Measurements from ENCODE around the gene OR56A5. TPM values are rescaled to one million over a fixed set of nuclear protein-coding genes. Genes with fewer than 3 reads are reported as not detected.

Gene OR56A5
- total RNA-seq, 2 donors from 2014 or later = not detected

GRCh38 chr11:5928811-5929210 lies 39.5 kb downstream of the OR56A5 start:
- 75 to 77% methylated on average over 12 to 15 of the region's 15 CpGs for WGBS, 2 donors
- H3K9me3 ChIP-seq = no peaks in the 10 kb centered on the region
- H3K4me1 ChIP-seq = no peaks in the 10 kb centered on the region
- DNase-seq (no peak), ATAC-seq (no peak)
- TF ChIP-seq POLR2A (IDR thresholded peaks at IDR 0.05) (no peak), CTCF (IDR thresholded peaks at IDR 0.05) (no peak)
- H3K27ac ChIP-seq = no peak overlapping the region
- intact Hi-C loops (cut with DNase I) = no loop called here
- H3K36me3 ChIP-seq (replicated peaks in 1 of 2; ENCODE audit: insufficient read depth in 1 of 2, low read depth in 2 of 2) = no peaks in the 10 kb centered on the region
- no peak overlapping the region for H3K4me3 ChIP-seq
- no peaks in the 10 kb centered on the region for H3K27me3 ChIP-seq

DNA sequence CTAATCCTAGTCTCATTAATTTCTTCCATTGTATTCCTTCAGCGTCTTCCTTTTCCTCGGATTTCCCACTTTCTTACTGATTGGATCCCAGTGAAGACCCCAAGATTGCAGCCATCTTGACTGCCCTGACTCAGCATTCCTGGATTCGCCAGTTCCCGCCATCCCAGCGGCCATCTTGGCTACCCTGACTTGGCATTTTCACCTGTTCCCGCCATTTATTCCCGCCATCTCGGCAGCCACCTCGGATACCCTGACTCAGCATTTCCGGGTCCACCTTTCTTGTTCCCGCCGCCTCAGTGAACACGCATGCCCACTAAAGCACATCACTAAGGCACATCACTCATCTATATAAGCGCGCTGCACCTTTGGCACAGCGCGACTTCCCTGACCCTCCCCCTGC lies 40.0 kb downstream of the OR56A5 start:
- TF ChIP-seq POLR2A (IDR thresholded peaks at IDR 0.05) = no peak
- no peak for TF ChIP-seq CTCF (IDR thresholded peaks at IDR 0.05)
- no peak for DNase-seq
- Histone ChIP-seq H3K4me1 (no peaks in the 10 kb centered on the region), H3K27ac (no peak overlapping the region), H3K27me3 (no peaks in the 10 kb centered on the region), H3K9me3 (no peaks in the 10 kb centered on the region), H3K4me3 (no peak overlapping the region), H3K36me3 (replicated peaks in 1 of 2; ENCODE audit: insufficient read depth in 1 of 2, low read depth in 2 of 2) (no peaks in the 10 kb centered on the region)
- no peak for ATAC-seq
- 83 to 90% methylated on average over 17 of the region's 17 CpGs for WGBS, 2 donors
- intact Hi-C loops (cut with DNase I) = no loop called here

GRCh38 chr11:5923794-5924193 lies 44.5 kb downstream of the OR56A5 start:
- DNase-seq (no peak), ATAC-seq (no peak)
- Histone ChIP-seq H3K36me3 (replicated peaks in 1 of 2; ENCODE audit: insufficient read depth in 1 of 2, low read depth in 2 of 2) (no peaks in the 10 kb centered on the region), H3K27ac (no peak overlapping the region), H3K4me1 (no peaks in the 10 kb centered on the region), H3K4me3 (no peak overlapping the region), H3K27me3 (no peaks in the 10 kb centered on the region), H3K9me3 (no peaks in the 10 kb centered on the region)
- no peak for TF ChIP-seq CTCF (IDR thresholded peaks at IDR 0.05)
- TF ChIP-seq POLR2A (IDR thresholded peaks at IDR 0.05) = no peak
- intact Hi-C loops (cut with DNase I) = no loop called here

- no peaks in the 10 kb centered on the region for H3K36me3 ChIP-seq (replicated peaks in 1 of 2; ENCODE audit: insufficient read depth in 1 of 2, low read depth in 2 of 2)
- intact Hi-C loops (cut with DNase I) = no loop called here
- ATAC-seq (no peak), DNase-seq (no peak)
- H3K27ac ChIP-seq = no peak overlapping the region
- H3K9me3 ChIP-seq = no peaks in the 10 kb centered on the region
- H3K27me3 ChIP-seq = no peaks in the 10 kb centered on the region
- TF ChIP-seq POLR2A (IDR thresholded peaks at IDR 0.05) (no peak), CTCF (IDR thresholded peaks at IDR 0.05) (no peak)
- H3K4me3 ChIP-seq = no peak overlapping the region
- no peaks in the 10 kb centered on the region for H3K4me1 ChIP-seq
These were observed 44.9 kb downstream of the OR56A5 start for GRCh38 chr11:5923427-5923776.

- Histone ChIP-seq H3K36me3 (replicated peaks in 1 of 2; ENCODE audit: insufficient read depth in 1 of 2, low read depth in 2 of 2) (no peaks in the 10 kb centered on the region), H3K4me3 (no peak overlapping the region), H3K4me1 (no peaks in the 10 kb centered on the region), H3K27me3 (no peaks in the 10 kb centered on the region), H3K9me3 (no peaks in the 10 kb centered on the region), H3K27ac (no peak overlapping the region)
- TF ChIP-seq CTCF (IDR thresholded peaks at IDR 0.05) (no peak), POLR2A (IDR thresholded peaks at IDR 0.05) (no peak)
- ATAC-seq = no peak
- 69 to 74% methylated on average over 2 of the region's 2 CpGs for WGBS, 2 donors
- no peak for DNase-seq
- intact Hi-C loops (cut with DNase I) = no loop called here
These were observed 45.4 kb downstream of the OR56A5 start for GRCh38 chr11:5922749-5923426.
